IgD-negative memory B cell (primary cell): ENCODE data around the gene SARDH. TPM values are rescaled to one million over a fixed set of nuclear protein-coding genes. Genes with fewer than 3 reads are reported as not detected.
"Not testable (repeated sequence)": the region's sequence is repeated elsewhere in the genome, so short reads cannot be mapped to it uniquely, and the experiment has no call there.

Experiments
- H3K27ac Mint-ChIP-seq, 3 donors: one replicate each; pipeline ENCODE4 v1.8.0; 2020 to 2022; ENCODE audit warnings: mild to moderate bottlenecking in 3 of 3, mixed read lengths in 3 of 3, moderate library complexity in 1 of 3
- H3K27me3 Mint-ChIP-seq: one replicate; pipeline ENCODE4 v1.8.0; 2021; ENCODE audit warnings: mixed read lengths
- H3K36me3 Mint-ChIP-seq: one replicate; pipeline ENCODE4 v1.8.0; 2020; ENCODE audit warnings: mild to moderate bottlenecking, mixed read lengths
- H3K4me1 Mint-ChIP-seq, 3 donors: one replicate each; pipeline ENCODE4 v1.8.0; 2020 to 2022; ENCODE audit warnings: mixed read lengths in 3 of 3, mild to moderate bottlenecking in 1 of 3
- H3K4me3 Mint-ChIP-seq, 4 donors: one replicate each; pipeline ENCODE4 v1.8.0; 2020 to 2022; ENCODE audit warnings: mild to moderate bottlenecking in 4 of 4, mixed read lengths in 4 of 4, moderate library complexity in 3 of 4
- H3K9me3 Mint-ChIP-seq, 3 donors: one replicate each; pipeline ENCODE4 v1.8.0; 2020 to 2021; ENCODE audit warnings: mixed read lengths in 3 of 3, mild to moderate bottlenecking in 1 of 3
- polyA plus RNA-seq: library from polyadenylated mRNA; unstranded; fragments of 300-500 nt; fragmentation: Illumina TruSeq; gene quantifications from one replicate; pipeline ENCODE4 v1.2.3, GENCODE V29; 2021

The SARDH gene
- polyA plus RNA-seq, 1 donor from 2014 or later = 0.30 TPM

DNA sequence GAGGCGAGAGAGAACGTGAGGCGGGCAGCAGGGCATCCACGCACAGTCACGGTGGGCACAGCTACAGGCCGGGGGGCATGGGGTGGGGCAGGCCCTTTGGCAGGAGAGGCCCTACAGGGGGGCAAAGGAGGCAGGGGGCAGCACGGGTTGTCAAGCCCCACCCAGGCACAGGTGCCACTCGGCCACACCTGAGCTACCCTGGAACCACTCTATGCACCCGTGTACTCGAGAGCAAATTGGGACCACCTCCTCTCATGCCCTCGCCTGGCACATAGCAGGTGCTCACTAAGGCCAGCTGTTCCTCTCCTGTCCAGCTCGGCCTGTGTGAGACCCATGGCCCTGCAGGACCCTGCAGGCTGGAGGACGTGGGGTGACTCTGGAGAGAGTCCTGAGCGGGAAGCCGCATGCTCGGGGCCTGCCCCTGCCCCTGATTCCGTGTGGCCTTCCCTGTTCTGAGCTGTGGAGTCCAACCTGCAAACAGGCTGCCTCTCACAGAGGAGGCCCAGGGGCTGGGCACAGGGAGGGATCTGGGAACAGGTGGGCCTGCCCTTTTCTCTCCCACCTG, 31.4 kb upstream of the SARDH start:
- Mint-ChIP-seq H3K4me1 (no peaks in the 10 kb centered on the region), H3K27ac (no peak overlapping the region), H3K9me3 (peaks cover 0 to 2% (median 0%) of the 10 kb centered on the region in 3 donors), H3K36me3 (peaks cover 21% of the 10 kb centered on the region), H3K27me3 (no peaks in the 10 kb centered on the region), H3K4me3 (no peak overlapping the region)

DNA sequence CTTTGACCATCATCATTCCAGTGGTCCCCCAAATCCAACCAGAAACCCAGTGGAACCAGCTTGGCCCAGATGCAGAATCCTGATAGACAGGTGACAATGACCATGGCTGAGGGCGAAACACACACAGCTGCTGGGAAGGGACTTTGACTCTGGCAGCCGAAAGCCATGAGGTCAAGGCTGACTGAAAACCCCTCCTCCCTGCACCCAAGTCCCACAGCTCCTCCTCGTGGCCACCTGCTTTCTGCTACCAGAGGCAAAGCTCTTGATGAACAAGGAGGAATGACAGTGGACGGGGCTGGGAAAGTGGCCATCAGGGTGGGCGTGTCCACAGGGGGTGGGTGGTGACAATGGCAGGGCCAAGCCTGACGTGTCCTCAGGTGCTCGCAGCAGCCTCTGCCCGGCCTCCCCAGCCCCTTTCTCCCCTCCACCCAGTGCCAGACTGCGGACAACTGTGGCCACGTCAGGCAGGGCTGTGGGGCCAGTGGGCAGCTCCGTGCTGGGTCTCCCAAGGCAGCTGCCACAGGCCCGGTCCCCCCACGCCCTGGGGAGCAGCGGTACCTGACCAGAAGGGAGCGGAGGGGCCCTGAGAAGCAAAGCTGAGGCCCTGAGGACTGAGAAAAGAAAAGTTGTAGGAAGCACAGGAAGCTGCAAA, 30.8 kb upstream of the SARDH start:
- Mint-ChIP-seq H3K9me3 (peaks cover 0 to 2% (median 0%) of the 10 kb centered on the region in 3 donors), H3K27me3 (no peaks in the 10 kb centered on the region), H3K4me1 (no peaks in the 10 kb centered on the region), H3K4me3 (no peak overlapping the region), H3K36me3 (peaks cover 21% of the 10 kb centered on the region), H3K27ac (no peak overlapping the region)

DNA sequence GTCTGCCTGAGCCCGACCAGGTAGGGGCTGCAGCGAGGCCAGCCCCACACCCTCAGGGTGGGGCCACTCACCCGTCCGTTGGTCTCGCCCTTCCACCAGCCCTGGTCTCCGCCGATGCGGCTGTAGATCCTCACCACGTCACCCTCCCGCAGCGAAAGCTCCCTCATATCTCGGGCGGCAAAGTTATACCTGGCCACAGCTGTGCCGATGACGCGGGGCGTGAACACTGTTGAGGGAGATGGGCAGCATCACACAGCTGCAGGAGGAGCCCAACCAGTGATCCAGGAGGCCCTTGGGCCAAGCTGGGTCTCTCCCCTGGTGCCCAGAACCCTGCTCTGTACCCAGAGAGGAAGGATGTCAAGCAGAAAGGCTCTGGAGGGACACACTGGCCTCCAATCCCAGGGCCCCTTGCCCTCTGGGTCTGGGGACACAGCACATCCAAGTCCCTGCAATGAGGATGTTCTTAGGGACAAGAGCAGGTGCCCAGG, 30.3 kb upstream of the SARDH start:
- H3K4me1 Mint-ChIP-seq = no peaks in the 10 kb centered on the region
- no peak overlapping the region for H3K4me3 Mint-ChIP-seq
- peaks cover 21% of the 10 kb centered on the region for H3K36me3 Mint-ChIP-seq
- H3K27me3 Mint-ChIP-seq = no peaks in the 10 kb centered on the region
- no peak overlapping the region for H3K27ac Mint-ChIP-seq
- H3K9me3 Mint-ChIP-seq = peaks cover 0 to 2% (median 0%) of the 10 kb centered on the region in 3 donors

DNA sequence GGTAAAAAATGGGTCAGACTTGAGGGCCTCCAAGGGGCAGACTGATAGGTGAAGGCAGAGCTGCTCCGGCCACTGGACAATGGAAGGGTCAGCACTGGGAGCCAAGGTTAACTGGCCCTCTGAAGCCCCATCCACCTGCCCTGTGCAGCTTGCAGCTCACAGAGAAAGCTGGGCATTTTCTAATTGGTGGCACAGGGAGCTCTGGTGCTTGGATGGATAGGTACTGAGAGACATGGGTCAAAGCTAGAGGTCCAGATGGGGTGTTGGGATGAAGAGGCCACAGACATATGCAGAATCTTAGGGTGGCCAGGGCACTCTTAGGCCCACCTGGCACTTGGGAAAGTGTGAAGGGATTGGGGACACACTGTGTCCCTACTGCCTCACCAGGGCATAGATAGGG, 29.5 kb upstream of the SARDH start:
- Mint-ChIP-seq H3K9me3 (peaks cover 0 to 2% (median 0%) of the 10 kb centered on the region in 3 donors), H3K27me3 (no peaks in the 10 kb centered on the region)

DNA sequence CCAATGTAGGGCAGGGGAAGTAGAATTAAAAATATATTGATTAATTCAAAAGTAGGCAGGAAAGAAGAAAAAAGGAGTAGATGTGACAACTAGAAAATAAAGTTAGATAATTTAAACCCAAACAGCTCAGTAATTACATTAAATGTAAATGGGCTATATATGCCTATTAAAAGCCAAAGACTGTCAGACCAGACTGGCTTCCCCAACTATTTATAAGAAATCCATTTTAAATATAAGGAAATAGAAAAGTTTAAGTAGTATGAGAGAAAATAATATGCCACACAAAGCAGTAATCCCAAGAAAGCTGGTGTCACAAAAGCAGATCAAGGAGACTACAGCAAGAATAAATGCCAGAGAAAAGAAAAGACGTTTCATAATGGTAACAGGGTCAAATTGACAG, 28.9 kb upstream of the SARDH start:
- no peaks in the 10 kb centered on the region for H3K4me1 Mint-ChIP-seq
- H3K27ac Mint-ChIP-seq = peak overlapping the region in 1 of 3 donors; percentile 39
- H3K9me3 Mint-ChIP-seq = peaks cover 0 to 2% (median 0%) of the 10 kb centered on the region in 3 donors
- H3K4me3 Mint-ChIP-seq = no peak overlapping the region
- no peaks in the 10 kb centered on the region for H3K27me3 Mint-ChIP-seq
- H3K36me3 Mint-ChIP-seq = peaks cover 20% of the 10 kb centered on the region

More for the DNA sequence above, 29.5 kb upstream of the SARDH start:
- Mint-ChIP-seq H3K36me3 (peaks cover 20% of the 10 kb centered on the region), H3K4me1 (no peaks in the 10 kb centered on the region), H3K4me3 (no peak overlapping the region), H3K27ac (no peak overlapping the region)

DNA sequence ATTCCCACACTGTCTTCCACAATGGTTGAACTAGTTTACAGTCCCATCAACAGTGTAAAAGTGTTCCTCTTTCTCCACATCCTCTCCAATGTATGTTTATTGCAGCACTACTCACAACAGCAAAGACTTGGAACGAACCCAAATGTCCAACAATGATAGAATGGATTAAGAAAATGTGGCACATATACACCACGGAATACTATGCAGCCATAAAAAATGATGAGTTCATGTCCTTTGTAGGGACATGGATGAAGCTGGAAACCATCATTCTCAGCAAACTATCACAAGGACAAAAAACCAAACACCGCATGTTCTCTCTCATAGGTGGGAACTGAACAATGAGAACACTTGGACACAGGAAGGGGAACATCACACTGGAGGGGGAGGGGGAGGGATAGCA, 28.1 kb upstream of the SARDH start:
- Mint-ChIP-seq H3K36me3 (peaks cover 20% of the 10 kb centered on the region), H3K27ac (peak overlapping the region in 1 of 3 donors; percentile 35)
- not testable (repeated sequence) for H3K4me3 Mint-ChIP-seq, H3K27me3 Mint-ChIP-seq, H3K4me1 Mint-ChIP-seq, H3K9me3 Mint-ChIP-seq

DNA sequence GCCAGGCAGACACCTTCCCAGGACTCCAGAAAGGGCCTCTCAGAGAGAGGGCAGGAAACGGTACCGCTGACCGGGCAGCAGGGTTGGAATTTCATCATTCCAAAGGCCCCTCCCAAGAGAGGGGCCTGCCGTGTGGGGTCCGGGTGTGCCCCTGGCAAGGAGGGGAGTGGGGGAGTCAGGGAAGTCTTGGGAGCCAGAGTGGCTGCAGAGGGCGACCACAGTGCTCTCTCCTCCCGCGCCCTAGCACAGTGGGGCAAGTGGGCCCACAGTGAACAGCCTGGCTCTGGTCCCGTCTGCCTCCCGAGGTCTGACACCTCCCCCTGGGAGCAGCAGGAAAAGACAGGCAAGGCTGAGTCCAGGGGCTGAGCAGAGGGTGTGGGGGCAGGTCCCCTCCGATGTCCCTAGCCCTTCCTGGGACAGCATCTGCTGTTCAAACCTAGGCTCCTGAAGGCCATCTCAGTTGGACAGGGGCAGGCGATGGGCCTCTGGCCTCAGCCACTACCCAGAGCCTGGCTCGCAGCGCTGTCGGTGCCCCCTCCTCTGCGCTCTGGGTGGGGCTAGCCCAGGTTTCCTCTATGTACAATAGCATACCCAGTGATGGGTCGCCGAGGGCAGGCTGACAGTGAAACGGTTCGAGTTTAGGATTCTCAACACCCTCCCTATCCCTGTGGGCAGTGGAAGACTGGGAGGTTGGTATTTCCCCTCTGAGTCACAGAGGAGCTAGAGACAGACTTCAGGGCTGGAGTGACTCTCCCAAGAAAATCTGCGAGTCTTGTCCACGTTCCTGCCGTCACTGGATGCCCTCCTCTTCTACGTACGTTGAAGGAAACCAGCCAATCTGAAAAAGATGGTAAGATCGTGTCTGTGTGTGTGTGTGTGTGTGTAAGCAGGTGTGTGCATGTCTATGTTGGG, 25.4 kb upstream of the SARDH start:
- no peak overlapping the region for H3K4me3 Mint-ChIP-seq
- no peaks in the 10 kb centered on the region for H3K27me3 Mint-ChIP-seq
- no peak overlapping the region for H3K27ac Mint-ChIP-seq
- H3K36me3 Mint-ChIP-seq = peaks cover 16% of the 10 kb centered on the region
- no peaks in the 10 kb centered on the region for H3K4me1 Mint-ChIP-seq
- peaks cover 0 to 2% (median 0%) of the 10 kb centered on the region in 3 donors for H3K9me3 Mint-ChIP-seq

DNA sequence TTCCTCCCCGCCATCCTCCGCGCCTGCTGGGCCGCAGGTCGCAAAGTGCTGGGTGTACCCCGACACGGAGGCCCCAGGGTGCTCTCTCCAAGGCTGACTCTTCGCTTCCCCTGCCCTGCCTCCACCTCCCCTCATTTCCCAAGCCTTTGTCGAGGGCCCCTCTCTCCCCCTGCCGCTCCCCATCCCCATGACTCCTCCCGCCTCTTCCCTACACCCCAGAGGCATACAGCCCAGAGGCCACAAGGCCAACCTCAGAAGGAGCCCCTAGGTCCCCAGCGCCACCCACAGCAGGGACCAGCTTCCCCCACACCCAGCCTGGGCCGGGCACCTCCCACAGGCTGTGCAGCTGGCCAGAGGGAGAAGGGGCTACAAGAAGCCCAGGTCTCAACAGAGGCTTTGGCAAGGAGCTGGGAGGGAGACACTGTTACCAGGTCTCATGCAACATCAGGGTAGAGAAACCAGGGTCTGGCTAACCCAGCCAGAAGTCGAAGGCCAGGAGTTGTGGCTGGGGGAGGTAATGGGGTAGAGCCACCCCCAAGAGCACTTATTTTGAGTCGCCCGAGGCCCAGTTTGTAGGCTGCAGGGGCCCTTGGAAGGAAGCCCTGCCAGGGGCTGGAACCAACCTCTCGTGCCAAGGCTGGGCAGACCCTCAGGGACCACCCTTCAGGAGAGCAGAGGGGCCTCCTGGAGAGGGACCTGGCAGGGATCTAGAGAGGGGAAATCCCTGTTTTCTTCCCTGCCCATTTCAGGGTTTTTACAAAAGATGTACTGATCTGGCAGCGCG, 24.5 kb upstream of the SARDH start:
- Mint-ChIP-seq H3K36me3 (peaks cover 11% of the 10 kb centered on the region), H3K27me3 (no peaks in the 10 kb centered on the region)

DNA sequence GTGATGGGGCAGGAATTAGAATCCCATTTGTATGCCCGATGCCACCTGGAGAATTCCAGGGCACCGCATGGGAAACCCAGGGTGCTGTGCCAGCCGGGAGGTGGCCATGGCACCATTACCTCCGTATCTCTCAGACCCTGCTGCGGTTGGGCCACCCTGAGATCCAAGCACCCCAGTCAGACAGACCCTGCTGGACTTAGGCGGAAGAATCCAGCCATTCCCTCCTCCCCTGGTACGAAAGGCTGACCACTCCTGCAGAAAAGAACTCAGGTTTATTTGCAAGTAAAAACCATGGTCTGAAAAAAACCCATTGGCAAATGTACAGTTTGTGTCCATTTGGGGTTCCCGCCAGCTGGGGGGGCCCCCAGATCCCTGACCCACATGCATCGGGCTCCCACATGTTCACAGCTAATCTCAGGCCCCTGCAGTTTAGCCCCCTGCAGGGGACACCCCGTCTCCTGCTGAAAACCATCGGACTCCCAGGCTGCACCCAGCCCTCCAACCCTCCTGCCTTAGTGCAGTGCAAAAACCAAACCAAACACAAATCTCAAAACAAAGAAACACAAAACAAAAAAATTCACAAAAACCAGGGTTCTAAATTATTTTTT, 23.6 kb upstream of the SARDH start:
- Mint-ChIP-seq H3K4me3 (no peak overlapping the region), H3K27me3 (no peaks in the 10 kb centered on the region), H3K36me3 (peaks cover 6% of the 10 kb centered on the region), H3K4me1 (no peaks in the 10 kb centered on the region), H3K27ac (peak overlapping the region in 2 of 3 donors; percentile 39 to 67), H3K9me3 (peaks cover 0 to 1% (median 0%) of the 10 kb centered on the region in 3 donors)

More for the DNA sequence above, 24.5 kb upstream of the SARDH start:
- Mint-ChIP-seq H3K4me3 (no peak overlapping the region), H3K27ac (peak overlapping the region in 1 of 3 donors; percentile 67), H3K4me1 (no peaks in the 10 kb centered on the region), H3K9me3 (peaks cover 0 to 2% (median 0%) of the 10 kb centered on the region in 3 donors)

DNA sequence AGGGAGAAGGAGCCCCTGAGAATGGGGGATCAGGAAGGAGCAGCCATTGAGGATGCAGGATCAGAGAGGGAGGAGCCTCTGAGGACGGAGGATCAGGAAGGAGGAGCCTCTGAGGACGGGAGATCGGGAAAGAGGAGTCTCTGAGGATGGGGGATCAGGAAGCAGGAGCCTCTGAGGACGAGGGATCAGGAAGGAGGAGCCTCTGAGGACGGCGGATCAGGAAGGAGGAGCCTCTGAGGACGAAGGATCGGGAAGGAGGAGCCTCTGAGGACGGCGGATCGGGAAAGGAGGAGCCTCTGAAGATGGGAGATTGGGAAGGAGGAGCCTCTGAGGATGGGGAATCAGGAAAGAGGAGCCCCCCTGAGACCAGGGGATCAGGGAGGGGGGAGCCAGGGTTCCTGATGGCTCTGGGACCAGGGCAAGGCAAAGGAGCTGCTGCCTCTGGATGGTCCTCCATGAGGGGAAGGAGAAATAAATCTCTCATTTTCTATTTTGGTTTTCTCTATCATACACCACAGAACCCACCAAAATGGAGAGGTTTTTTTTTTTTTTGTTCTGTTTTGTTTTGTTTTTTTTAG, 22.6 kb upstream of the SARDH start:
- H3K9me3 Mint-ChIP-seq = no peaks in the 10 kb centered on the region
- peaks cover 0 to 1% (median 0%) of the 10 kb centered on the region in 3 donors for H3K4me1 Mint-ChIP-seq
- H3K4me3 Mint-ChIP-seq = no peak overlapping the region
- H3K27ac Mint-ChIP-seq = no peak overlapping the region
- H3K36me3 Mint-ChIP-seq = peaks cover 3% of the 10 kb centered on the region
- no peaks in the 10 kb centered on the region for H3K27me3 Mint-ChIP-seq

DNA sequence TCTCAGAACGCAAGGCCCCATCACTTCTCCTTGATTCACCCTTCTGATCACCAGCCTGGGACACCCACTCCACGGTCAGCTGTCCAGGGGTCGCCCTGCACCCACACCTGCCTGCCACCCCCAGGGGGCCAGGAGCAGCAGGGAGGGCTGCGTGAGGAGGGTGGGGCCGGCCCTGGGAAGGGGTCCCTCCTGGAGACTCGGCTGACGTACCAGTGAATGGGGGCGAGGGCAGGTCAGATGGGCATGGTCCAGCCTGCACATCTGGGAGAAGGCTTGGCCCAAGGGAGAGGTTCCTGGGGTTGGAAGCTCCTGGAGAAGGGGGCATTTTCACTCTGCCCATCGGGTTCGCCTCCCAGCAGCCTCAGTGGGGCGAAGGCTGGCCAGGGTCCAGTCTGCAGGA, 21.8 kb upstream of the SARDH start:
- Mint-ChIP-seq H3K27ac (no peak overlapping the region), H3K4me1 (peaks cover 0 to 4% (median 0%) of the 10 kb centered on the region in 3 donors), H3K36me3 (peaks cover 3% of the 10 kb centered on the region), H3K4me3 (no peak overlapping the region), H3K9me3 (no peaks in the 10 kb centered on the region), H3K27me3 (no peaks in the 10 kb centered on the region)

DNA sequence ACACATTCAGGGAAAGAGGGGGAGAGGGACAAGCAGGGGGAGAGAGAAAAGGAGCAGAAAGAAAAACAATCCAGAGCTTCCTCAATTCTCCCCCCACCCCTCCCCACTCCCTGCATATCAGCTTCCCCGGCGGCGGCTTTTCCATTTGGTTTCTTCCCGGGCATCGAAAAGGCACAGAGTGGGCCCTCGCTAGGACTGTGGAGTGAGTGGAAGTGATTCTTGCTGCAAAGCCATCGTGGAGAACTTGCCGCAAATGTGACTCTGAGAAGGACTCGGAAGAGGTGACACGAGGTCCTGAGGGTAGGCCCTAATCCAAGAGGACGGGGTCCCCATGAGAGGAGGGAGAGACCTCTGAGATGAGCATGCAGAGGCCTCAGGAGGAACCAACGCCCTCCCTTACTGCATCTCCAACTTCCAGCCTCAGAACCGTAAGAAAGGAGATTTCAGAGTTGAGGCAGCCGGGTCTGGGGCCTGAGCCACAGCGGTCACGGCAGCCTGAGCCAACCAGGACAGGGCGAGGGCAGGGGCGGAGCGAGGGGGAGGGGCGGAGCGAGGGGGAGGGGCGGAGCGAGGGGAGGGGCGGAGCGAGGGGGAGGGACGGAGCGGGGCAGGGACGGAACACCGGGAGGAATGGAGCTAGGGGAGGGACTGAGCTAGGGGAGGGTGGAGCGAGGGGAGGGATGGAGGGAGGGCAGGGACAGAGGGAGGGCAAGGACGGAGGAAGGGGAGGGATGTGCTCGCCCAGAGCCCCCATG, 21.2 kb upstream of the SARDH start:
- Mint-ChIP-seq H3K4me1 (peaks cover 0 to 8% (median under 1%) of the 10 kb centered on the region in 3 donors), H3K27me3 (no peaks in the 10 kb centered on the region), H3K36me3 (peaks cover 3% of the 10 kb centered on the region), H3K9me3 (no peaks in the 10 kb centered on the region), H3K27ac (no peak overlapping the region), H3K4me3 (no peak overlapping the region)

DNA sequence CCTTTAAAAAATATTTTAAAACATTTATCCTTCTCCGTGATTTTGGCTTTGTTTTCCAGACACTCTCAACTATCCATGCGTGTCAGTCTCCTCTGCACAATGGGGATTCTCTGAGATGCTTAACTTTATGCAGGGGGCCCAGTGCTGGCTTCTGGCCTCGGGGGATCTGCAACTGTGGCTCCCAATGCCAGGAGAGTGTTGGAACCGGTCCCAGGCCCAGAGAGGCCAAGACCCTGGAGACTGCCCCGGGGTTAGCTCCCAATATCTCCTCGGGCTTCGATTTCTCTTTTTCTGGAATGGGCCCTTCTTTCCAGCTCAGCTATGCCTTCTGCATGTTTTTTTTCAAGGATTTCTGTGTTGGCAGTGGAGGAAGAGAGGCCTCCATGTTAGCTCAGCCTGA, 20.1 kb upstream of the SARDH start:
- H3K9me3 Mint-ChIP-seq = no peaks in the 10 kb centered on the region
- no peaks in the 10 kb centered on the region for H3K27me3 Mint-ChIP-seq
- peaks cover 0 to 8% (median 5%) of the 10 kb centered on the region in 3 donors for H3K4me1 Mint-ChIP-seq
- H3K27ac Mint-ChIP-seq = peak overlapping the region in 1 of 3 donors; percentile 62
- H3K36me3 Mint-ChIP-seq = peaks cover 3% of the 10 kb centered on the region
- H3K4me3 Mint-ChIP-seq = no peak overlapping the region
